HepG2 (cell line): Measurements from ENCODE around the gene BORCS5. TPM values are rescaled to one million over a fixed set of nuclear protein-coding genes. Genes with fewer than 3 reads are reported as not detected.
A peak's percentile ranks its signal among the peaks of the same experiment; 100 is the strongest.

Source experiments
- AHR ChIP-seq: IDR thresholded peaks from 2 replicates; pipeline ENCODE4 v1.6.1; 2018; ENCODE audit warnings: missing genetic modification reagents, missing compliant biosample characterization
- ATRX ChIP-seq: sonication (generic); formaldehyde crosslinking; IDR thresholded peaks from 2 replicates; pipeline ENCODE4 v1.4.0; 2020; ENCODE audit warnings: missing genetic modification reagents, borderline replicate concordance
- CEBPG ChIP-seq: IDR thresholded peaks from 2 replicates; pipeline ENCODE4 v1.6.1; 2016
- KLF12 ChIP-seq: sonication (generic); formaldehyde crosslinking; IDR thresholded peaks from 2 replicates; pipeline ENCODE4 v1.4.0; 2020; ENCODE audit warnings: missing genetic modification reagents, borderline replicate concordance
- MXI1 ChIP-seq: IDR thresholded peaks from 3 replicates; pipeline ENCODE4 v1.6.1; 2012; ENCODE audit warnings: low read depth, low read length, inconsistent platforms, borderline replicate concordance
- NFYC ChIP-seq: IDR thresholded peaks from 2 replicates; pipeline ENCODE4 v1.6.1; 2016; ENCODE audit warnings: missing genetic modification reagents, missing compliant biosample characterization
- RFX5 ChIP-seq: IDR thresholded peaks from 2 replicates; pipeline ENCODE4 v1.6.1; 2011; ENCODE audit warnings: low read depth, low read length, improper control_type of control experiment
- SALL1 ChIP-seq: sonication (generic); formaldehyde crosslinking; IDR thresholded peaks from 2 replicates; pipeline ENCODE4 v1.8.0; 2022; ENCODE audit warnings: mild to moderate bottlenecking, missing genetic modification reagents
- THYN1 ChIP-seq: sonication (generic); formaldehyde crosslinking; IDR thresholded peaks from 2 replicates; pipeline ENCODE4 v1.8.1; 2023; ENCODE audit warnings: low read depth, mild to moderate bottlenecking, moderate library complexity, missing genetic modification reagents, borderline replicate concordance
- ZBTB7A ChIP-seq: sonication (generic); formaldehyde crosslinking; IDR thresholded peaks from 2 replicates; pipeline ENCODE4 v1.8.0; 2022; ENCODE audit warnings: mild to moderate bottlenecking, missing genetic modification reagents
- ZBTB7B ChIP-seq: sonication (generic); formaldehyde crosslinking; IDR thresholded peaks from 2 replicates; pipeline ENCODE4 v1.4.0; 2020; ENCODE audit warnings: missing genetic modification reagents
- ZFAT ChIP-seq: sonication (generic); formaldehyde crosslinking; conservative IDR thresholded peaks from 2 replicates; pipeline ENCODE4 v1.8.1; 2023; ENCODE audit warnings: missing genetic modification reagents, inconsistent platforms
- ZNF251 ChIP-seq: sonication (generic); formaldehyde crosslinking; IDR thresholded peaks from 2 replicates; pipeline ENCODE4 v1.9.0; 2021; ENCODE audit warnings: mild to moderate bottlenecking, missing genetic modification reagents
- ZNF468 ChIP-seq: sonication (generic); formaldehyde crosslinking; IDR thresholded peaks from 2 replicates; pipeline ENCODE4 v1.8.0; 2022; ENCODE audit warnings: mild to moderate bottlenecking, moderate library complexity, missing genetic modification reagents
- ZNF510 ChIP-seq: sonication (generic); formaldehyde crosslinking; IDR thresholded peaks from 2 replicates; pipeline ENCODE4 v1.4.0; 2020; ENCODE audit warnings: low read depth, mild to moderate bottlenecking, missing genetic modification reagents
- polyA plus RNA-seq, 8 experiments: library from polyadenylated mRNA; depleted of rRNA in 3 of 8; stranded (reverse) in 7 of 8; unstranded in 1 of 8; fragments of >200 nt; fragmentation: Illumina TruSeq in 4 of 8; extraction: Trizol in 4 of 8; gene quantifications; 2 replicates each; pipeline versions ENCODE4 v1.2.1 to v1.2.3, GENCODE V29; 2011 to 2016; ENCODE audit warnings: low read depth in 4 of 8, missing spikeins in 1 of 8, mixed read lengths in 1 of 8; ENCODE audit not compliant: insufficient read depth in 1 of 8
- total RNA-seq, 5 experiments: library from RNA; depleted of rRNA; stranded (reverse); fragments of >200 nt; fragmentation: Illumina TruSeq; extraction: Trizol; gene quantifications; 2 replicates each; pipeline ENCODE4 v1.2.3, GENCODE V29; 2016; ENCODE audit warnings: low read depth in 1 of 5
- TF ChIP-seq, protein P1 (sequence below): sonication (generic); formaldehyde crosslinking; IDR thresholded peaks from 2 replicates; pipeline ENCODE4 v1.5.0; 2020; ENCODE audit warnings: missing genetic modification reagents, mild to moderate bottlenecking, borderline replicate concordance
- TF ChIP-seq, protein P2 (sequence below): sonication (generic); formaldehyde crosslinking; IDR thresholded peaks from 2 replicates; pipeline ENCODE4 v1.4.0; 2020; ENCODE audit warnings: missing genetic modification reagents, borderline replicate concordance
- TF ChIP-seq, protein P3 (sequence below): sonication (generic); formaldehyde crosslinking; IDR thresholded peaks from 2 replicates; pipeline ENCODE4 v1.4.0; 2020; ENCODE audit warnings: missing genetic modification reagents
- TF ChIP-seq, protein P4 (sequence below): IDR thresholded peaks from 2 replicates; pipeline ENCODE4 v1.6.1; 2016; ENCODE audit warnings: low read depth, control low read depth
- TF ChIP-seq, protein P5 (sequence below): sonication (generic); formaldehyde crosslinking; IDR thresholded peaks from 2 replicates; pipeline ENCODE4 v1.5.0; 2020; ENCODE audit warnings: missing genetic modification reagents
- TF ChIP-seq, protein P6 (sequence below): sonication (generic); formaldehyde crosslinking; IDR thresholded peaks from 2 replicates; pipeline ENCODE4 v1.5.0; 2020; ENCODE audit warnings: mild to moderate bottlenecking, low read depth, missing genetic modification reagents, borderline replicate concordance

The BORCS5 gene
- total and polyA plus RNA-seq, 2 of the 13 experiments (the other 11 are each of a cell fraction or from before 2014, with no cell fraction given) = 3.9 to 4.7 TPM

DNA sequence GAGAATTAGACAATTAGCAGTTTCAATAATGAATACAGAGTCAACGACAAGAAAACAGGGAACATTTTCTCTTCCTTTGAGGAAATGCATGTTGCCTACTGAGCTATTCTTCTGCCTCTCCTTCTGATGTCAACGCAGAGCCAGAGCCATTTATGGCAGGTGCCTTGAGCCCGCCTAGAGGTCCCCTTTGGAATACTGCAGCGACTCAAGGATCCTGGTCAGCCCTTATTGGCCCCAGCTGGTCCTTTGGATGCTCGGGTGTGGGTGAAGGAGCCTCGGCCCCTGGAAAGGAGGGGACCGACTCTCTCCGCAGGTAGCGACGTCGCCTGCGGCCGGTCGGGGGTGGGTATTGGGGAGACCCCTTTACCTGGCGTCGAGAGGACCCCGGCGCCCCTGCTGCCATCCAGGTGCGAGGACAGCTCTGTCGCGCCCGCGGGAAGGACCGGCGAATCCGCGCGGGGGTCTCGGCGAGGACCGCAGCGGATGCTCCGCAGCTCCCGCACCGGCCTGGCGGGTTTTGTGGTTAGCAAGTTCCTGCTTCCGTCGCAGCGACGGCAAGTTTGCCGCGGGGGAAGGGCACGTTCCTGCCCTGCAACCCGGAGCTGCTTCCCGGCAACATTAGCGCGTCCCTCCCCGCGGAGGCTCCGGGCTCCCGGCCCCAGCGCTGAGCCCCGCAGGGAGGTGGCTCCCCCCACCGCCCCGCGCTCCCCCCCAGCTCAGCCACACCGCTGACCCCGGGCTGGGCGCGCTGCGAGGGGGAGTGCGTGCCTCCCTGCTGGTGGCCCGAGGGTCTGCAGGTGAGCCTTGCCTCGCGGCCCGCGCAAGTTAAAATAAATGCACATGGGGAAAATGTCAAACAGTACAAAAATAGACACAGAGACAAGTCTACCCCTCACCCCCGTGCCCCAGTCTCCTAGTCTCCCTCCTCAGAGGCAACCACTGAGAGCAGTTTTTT, 6.9 kb upstream of the BORCS5 start, which contains the start of gene MANSC1 (continued):
- no peak for TF ChIP-seq RFX5
- TF ChIP-seq, protein P1, sequence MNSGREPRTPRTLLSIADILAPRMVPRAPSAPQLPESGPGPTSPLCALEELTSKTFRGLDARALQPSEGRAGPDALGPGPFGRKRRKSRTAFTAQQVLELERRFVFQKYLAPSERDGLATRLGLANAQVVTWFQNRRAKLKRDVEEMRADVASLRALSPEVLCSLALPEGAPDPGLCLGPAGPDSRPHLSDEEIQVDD (CRISPR knock-in tag) = peak; percentile 85; the same call in 1 of the 2 replicates
- TF ChIP-seq ZNF468 (CRISPR knock-in tag) = no peak
- TF ChIP-seq CEBPG = no peak; the same call in 1 of the 2 replicates
- peak; percentile 81; the same call in 1 of the 2 replicates for TF ChIP-seq SALL1 (CRISPR knock-in tag)
- TF ChIP-seq, protein P2, sequence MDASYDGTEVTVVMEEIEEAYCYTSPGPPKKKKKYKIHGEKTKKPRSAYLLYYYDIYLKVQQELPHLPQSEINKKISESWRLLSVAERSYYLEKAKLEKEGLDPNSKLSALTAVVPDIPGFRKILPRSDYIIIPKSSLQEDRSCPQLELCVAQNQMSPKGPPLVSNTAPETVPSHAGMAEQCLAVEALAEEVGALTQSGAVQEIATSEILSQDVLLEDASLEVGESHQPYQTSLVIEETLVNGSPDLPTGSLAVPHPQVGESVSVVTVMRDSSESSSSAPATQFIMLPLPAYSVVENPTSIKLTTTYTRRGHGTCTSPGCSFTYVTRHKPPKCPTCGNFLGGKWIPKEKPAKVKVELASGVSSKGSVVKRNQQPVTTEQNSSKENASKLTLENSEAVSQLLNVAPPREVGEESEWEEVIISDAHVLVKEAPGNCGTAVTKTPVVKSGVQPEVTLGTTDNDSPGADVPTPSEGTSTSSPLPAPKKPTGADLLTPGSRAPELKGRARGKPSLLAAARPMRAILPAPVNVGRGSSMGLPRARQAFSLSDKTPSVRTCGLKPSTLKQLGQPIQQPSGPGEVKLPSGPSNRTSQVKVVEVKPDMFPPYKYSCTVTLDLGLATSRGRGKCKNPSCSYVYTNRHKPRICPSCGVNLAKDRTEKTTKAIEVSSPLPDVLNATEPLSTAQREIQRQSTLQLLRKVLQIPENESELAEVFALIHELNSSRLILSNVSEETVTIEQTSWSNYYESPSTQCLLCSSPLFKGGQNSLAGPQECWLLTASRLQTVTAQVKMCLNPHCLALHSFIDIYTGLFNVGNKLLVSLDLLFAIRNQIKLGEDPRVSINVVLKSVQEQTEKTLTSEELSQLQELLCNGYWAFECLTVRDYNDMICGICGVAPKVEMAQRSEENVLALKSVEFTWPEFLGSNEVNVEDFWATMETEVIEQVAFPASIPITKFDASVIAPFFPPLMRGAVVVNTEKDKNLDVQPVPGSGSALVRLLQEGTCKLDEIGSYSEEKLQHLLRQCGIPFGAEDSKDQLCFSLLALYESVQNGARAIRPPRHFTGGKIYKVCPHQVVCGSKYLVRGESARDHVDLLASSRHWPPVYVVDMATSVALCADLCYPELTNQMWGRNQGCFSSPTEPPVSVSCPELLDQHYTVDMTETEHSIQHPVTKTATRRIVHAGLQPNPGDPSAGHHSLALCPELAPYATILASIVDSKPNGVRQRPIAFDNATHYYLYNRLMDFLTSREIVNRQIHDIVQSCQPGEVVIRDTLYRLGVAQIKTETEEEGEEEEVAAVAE (CRISPR knock-in tag) = no peak
- TF ChIP-seq, protein P3, sequence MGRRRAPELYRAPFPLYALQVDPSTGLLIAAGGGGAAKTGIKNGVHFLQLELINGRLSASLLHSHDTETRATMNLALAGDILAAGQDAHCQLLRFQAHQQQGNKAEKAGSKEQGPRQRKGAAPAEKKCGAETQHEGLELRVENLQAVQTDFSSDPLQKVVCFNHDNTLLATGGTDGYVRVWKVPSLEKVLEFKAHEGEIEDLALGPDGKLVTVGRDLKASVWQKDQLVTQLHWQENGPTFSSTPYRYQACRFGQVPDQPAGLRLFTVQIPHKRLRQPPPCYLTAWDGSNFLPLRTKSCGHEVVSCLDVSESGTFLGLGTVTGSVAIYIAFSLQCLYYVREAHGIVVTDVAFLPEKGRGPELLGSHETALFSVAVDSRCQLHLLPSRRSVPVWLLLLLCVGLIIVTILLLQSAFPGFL (CRISPR knock-in tag) = no peak
- TF ChIP-seq, protein P4, sequence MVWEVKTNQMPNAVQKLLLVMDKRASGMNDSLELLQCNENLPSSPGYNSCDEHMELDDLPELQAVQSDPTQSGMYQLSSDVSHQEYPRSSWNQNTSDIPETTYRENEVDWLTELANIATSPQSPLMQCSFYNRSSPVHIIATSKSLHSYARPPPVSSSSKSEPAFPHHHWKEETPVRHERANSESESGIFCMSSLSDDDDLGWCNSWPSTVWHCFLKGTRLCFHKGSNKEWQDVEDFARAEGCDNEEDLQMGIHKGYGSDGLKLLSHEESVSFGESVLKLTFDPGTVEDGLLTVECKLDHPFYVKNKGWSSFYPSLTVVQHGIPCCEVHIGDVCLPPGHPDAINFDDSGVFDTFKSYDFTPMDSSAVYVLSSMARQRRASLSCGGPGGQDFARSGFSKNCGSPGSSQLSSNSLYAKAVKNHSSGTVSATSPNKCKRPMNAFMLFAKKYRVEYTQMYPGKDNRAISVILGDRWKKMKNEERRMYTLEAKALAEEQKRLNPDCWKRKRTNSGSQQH (CRISPR knock-in tag) = no peak
- TF ChIP-seq MXI1 = no peak; the same call in 2 of the 3 replicates
- TF ChIP-seq ZNF510 (CRISPR knock-in tag) = no peak
- TF ChIP-seq ZBTB7A (CRISPR knock-in tag) = no peak; the same call in 1 of the 2 replicates
- no peak for TF ChIP-seq THYN1 (CRISPR knock-in tag)
- no peak for TF ChIP-seq ZNF251 (CRISPR knock-in tag)
- TF ChIP-seq, protein P5, sequence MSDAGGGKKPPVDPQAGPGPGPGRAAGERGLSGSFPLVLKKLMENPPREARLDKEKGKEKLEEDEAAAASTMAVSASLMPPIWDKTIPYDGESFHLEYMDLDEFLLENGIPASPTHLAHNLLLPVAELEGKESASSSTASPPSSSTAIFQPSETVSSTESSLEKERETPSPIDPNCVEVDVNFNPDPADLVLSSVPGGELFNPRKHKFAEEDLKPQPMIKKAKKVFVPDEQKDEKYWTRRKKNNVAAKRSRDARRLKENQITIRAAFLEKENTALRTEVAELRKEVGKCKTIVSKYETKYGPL = no peak
- peak; percentile 82; the same call in 1 of the 2 replicates for TF ChIP-seq ZBTB7B (CRISPR knock-in tag)
- TF ChIP-seq KLF12 (CRISPR knock-in tag) = no peak
- TF ChIP-seq ATRX = no peak
- TF ChIP-seq, protein P6, sequence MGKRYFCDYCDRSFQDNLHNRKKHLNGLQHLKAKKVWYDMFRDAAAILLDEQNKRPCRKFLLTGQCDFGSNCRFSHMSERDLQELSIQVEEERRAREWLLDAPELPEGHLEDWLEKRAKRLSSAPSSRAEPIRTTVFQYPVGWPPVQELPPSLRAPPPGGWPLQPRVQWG (CRISPR knock-in tag) = no peak
- TF ChIP-seq AHR (CRISPR knock-in tag) = no peak
- TF ChIP-seq NFYC = no peak
- TF ChIP-seq ZFAT (CRISPR knock-in tag) = no peak
